ENCODE data around the gene CFAP97D2.
"Not testable (repeated sequence)": the region's sequence is repeated elsewhere in the genome, so short reads cannot be mapped to it uniquely, and the experiment has no call there.

CFAP97D2 gene

DNA sequence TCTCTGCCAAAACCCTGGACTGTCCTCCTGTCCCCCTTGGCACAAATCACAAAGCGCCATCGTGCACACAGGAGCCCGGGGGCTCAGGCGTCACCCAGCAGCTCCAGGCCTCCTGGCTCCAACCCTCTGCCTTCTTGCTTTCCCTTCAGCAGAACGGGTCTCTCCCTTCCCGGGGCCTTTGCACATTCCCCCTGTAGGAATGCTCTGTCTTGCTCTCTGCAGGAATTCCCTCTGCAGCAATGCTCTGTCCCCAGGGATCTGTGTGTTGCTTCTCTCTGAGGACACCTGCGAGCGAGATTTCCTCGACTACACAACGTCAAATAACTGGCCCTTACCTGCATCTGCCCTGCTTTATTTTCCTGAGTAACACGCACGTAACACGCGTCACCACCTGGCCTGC, 33.3 kb upstream of the CFAP97D2 start:
- no peak overlapping the region for H3K27ac ChIP-seq
- no peak for TF ChIP-seq ZFX (IDR thresholded peaks at IDR 0.05; ENCODE audit: borderline replicate concordance)

- TF ChIP-seq ZFX (IDR thresholded peaks at IDR 0.05; ENCODE audit: borderline replicate concordance) (no peak), CTCF (IDR thresholded peaks at IDR 0.05) (no peak)
- H3K27ac ChIP-seq = no peak overlapping the region
These were observed 32.9 kb upstream of the CFAP97D2 start for GRCh38 chr13:114146173-114146572.

DNA sequence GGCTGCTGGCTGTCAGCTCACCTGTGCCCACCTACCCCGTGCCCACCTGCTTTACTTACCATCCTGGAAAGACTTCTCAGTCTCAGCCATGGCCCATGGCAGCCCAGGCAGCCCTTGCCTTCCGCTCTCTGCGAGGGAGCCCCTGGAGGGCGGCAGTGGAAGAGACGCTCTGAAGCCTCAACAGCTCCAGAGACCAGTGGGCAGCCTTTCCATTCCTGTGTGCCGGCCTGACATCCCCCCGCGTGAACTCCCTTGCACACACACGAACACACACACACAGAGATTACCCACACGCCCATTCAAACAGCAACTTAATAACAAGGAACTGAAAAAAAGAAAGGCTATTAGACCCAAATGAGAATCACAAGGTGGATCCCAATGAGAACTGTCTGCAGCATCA, 32.4 kb upstream of the CFAP97D2 start:
- TF ChIP-seq ZFX (IDR thresholded peaks at IDR 0.05; ENCODE audit: borderline replicate concordance) (no peak), CTCF (IDR thresholded peaks at IDR 0.05) (peak; percentile 28)
- H3K27ac ChIP-seq = no peak overlapping the region

GRCh38 chr13:114147803-114148520, 31.1 kb upstream of the CFAP97D2 start:
- H3K27ac ChIP-seq = no peak overlapping the region
- TF ChIP-seq ZFX (IDR thresholded peaks at IDR 0.05; ENCODE audit: borderline replicate concordance) (no peak), CTCF (IDR thresholded peaks at IDR 0.05) (no peak)

DNA sequence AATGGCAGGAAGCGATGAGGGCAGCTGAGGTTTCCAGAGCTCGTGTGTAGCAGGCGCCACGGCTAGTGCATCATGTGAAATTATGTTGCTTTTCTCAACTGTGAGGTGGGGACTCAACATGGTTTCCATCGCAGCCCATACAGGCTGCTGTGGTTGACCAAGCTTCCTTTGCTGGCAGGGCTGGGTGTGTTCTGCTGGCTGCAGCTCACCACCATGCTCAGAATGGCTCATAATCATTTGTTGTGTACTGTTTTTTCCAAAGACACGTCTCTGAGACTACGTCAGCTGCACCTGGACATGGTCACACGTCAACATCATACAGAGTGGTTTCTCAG, 30.6 kb upstream of the CFAP97D2 start:
- H3K27ac ChIP-seq = no peak overlapping the region

DNA sequence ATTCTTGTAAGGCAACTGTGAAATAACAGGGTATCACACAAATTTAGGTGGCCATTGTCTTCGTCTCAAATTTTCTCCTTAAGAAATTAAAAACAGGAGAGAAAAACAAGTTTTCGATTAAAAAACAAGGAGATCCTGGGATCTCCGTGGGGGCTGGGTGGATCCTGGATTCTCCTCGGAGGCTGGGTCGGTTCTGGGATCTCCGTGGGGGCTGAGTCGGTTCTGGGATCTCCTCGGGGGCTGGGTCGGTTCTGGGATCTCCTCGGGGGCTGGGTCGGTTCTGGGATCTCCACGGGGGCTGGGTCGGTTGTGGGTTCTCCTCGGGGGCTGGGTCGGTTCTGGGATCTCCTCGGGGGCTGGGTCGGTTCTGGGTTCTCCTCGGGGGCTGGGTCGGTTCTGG, 30.2 kb upstream of the CFAP97D2 start:
- H3K27ac ChIP-seq = not testable (repeated sequence)

More for the DNA sequence above, 30.6 kb upstream of the CFAP97D2 start:
- no peak for TF ChIP-seq CTCF (IDR thresholded peaks at IDR 0.05)
- no peak for TF ChIP-seq ZFX (IDR thresholded peaks at IDR 0.05; ENCODE audit: borderline replicate concordance)

DNA sequence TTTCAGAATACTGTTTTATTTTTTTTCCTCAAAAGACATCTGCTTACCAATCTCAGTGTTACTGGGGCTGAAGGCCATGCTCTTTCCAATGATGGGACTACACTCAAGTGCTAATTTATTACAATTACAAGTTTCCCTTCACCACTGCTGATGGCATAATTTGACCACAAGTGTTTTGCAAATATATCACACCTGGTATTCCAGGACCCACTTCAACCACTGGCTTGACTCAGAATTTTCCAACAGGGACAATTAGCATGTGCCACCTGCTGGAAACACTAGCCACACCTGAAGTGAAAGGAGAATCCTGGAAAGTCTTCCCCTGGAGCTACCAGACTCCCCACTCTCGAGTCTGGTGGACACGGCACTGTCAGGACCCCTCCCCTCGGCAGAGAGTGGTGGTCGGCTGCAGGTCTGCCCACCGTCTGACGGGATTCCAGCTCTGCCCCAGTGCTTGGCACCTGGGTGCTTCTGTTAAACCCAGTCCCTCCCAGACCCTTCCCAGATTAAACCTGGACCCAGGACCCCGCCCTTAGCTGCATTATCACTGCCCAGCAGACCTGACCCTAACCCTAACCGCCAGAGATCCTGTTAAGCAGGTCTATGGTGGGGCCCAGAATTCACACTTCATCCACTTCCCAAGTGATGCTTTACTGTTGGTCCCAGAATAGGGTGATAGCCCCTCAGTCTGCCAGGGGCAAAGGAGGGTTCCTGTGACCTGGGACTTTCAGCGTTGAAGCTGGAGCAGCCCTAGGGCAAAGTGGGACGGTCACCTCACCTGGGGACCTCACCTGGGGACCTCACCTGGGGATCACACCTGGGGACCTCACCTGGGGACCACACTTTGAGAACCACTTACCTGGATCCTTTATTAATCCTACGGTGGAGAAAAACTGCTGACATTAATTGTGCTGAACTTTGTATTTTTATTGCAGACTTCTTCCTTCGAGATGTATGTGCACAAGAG, 29.0 kb upstream of the CFAP97D2 start:
- H3K27ac ChIP-seq = no peak overlapping the region
- TF ChIP-seq ZFX (IDR thresholded peaks at IDR 0.05; ENCODE audit: borderline replicate concordance) (no peak), CTCF (IDR thresholded peaks at IDR 0.05) (no peak)

DNA sequence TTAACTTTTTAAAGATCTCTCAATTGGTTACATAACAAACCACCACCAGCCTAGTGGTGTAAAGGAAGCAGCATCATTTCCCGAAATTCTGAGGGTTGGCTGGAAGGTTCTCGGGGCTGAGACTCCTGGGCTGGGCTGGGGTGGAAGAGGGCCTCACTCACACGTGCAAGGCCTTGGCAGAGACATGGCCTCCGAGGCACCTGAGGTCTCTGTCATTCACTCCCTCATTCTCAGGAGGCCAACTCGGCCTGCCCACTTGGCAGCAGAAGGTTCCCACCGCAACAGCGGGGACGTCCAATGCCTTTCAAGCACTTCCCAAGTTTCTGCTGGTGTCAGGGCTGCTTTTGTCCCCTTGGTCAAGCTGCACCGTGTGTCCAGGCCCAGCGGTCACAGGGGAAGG, 28.0 kb upstream of the CFAP97D2 start:
- no peak overlapping the region for H3K27ac ChIP-seq
- TF ChIP-seq ZFX (IDR thresholded peaks at IDR 0.05; ENCODE audit: borderline replicate concordance) (no peak), CTCF (IDR thresholded peaks at IDR 0.05) (no peak)

Data from 22Rv1 (cell line).